HG03342 (cell line): ENCODE measurements around the gene AIFM3.
"Not testable (repeated sequence)": the region's sequence is repeated elsewhere in the genome, so short reads cannot be mapped to it uniquely, and the experiment has no call there.

Experiments
- ATAC-seq: cut with Tn5 transposase; IDR thresholded peaks from one replicate; pipeline ENCODE4 v1.9.1; 2021; ENCODE audit warnings: mild to moderate bottlenecking, moderate library complexity; ENCODE audit not compliant: unreplicated experiment

AIFM3 gene

GRCh38 chr22:20966883-20967696 is at the start of gene AIFM3:
AIFM3 (plus strand) TSS chr22:20967255; CDS start chr22:20967945, 690 bp downstream.
- no peak for ATAC-seq

DNA sequence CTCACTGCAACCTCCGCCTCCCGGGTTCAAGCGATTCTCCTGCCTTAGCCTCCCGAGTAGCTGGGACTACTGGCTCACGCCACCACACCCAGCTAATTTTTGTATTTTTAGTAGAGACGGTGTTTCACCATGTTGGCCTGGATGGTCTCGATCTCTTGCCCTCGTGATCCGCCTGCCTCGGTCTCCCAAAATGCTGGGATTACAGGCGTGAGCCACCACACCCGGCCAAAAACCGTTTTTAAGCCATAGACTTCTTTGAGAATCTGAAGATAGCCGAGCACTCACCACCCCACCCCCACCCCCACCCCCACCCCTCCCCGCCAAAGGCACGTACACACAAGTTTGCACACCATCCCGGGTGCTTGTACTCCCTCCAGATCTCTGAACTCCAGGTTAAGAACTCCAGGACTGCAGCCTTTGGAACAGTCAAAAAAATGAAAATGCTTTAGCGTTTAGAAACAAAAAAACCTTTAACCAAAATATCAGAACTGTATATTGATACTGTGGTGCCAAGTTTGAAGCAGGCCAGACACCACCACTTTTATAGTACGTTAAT is 48.3 kb upstream of the AIFM3 start:
- ATAC-seq, result no peak

- ATAC-seq, result no peak
Measured at GRCh38 chr22:20919718-20920117, 47.3 kb upstream of the AIFM3 start.

GRCh38 chr22:20920881-20921203 is 46.2 kb upstream of the AIFM3 start:
- ATAC-seq, result no peak

DNA sequence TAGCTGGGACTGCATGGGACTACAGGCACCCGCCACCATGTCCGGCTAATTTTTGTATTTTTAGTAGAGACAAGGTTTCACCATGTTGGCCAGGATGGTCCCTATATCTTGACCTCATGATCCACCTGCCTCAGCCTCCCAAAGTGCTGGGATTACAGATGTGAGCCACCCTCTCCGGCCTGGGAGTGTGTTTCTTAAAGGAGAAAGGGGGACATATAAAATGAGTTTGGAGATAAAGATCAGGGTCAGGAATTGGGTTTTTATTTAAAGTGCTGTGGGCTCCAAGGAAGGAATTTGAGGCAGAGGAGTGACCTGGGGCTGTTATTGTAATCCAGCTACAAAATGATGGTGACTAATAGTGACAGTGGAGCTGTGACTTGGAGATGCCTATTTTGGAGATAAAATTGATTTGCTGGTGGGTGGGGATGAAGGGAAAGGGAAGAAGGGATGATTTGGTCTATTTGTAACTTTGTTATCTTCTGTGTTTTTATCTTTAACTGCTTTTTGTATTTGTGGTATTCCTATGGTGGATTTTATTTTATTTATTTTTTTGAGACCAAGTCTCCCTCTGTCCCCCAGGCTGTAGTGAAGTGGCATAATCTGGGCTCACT is 44.8 kb upstream of the AIFM3 start:
- no peak for ATAC-seq

DNA sequence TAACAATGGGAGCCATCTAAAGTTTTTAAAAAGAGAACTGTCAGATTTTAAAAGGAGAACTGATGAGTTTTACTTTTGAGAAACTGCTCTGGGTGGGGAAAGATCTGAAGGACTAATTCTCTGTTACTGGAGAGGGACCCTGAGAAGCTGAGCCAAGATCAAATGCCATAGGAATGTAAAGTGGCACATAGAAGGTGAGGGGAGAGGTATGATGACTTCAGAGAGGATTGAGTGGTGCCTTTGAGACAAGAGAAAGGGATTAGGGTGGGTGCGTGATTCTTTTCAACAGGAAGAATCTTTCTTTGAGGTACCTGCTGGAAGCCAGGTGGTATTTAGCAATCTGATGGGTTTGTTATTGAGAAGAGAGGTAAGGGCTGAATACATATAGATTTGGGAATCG is 40.8 kb upstream of the AIFM3 start:
- ATAC-seq, result no peak

GRCh38 chr22:20927940-20928572 is 39.0 kb upstream of the AIFM3 start:
- ATAC-seq, result no peak

DNA sequence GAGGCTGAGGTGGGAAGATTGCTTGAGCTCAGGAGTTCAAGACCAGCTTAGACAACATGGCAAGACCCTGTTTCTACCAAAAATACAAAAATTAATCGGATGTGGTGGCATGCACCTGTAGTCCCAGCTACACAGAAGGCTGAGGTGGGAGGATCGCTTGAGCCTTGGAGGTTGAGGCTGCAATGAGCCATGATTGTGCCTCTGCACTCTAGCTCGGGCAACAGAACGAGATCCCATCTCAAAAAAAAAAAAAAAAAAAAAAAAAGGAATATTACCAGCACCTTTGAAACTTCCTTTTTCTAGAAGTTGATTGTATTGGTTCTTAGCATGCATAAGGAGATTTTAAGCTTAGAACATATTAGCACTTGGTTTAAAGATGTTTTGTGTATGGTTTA is 38.5 kb upstream of the AIFM3 start:
- ATAC-seq, result no peak

- ATAC-seq, result no peak
Measured at GRCh38 chr22:20930004-20930403, 37.1 kb upstream of the AIFM3 start.

GRCh38 chr22:20930435-20930834 is 36.6 kb upstream of the AIFM3 start:
- not testable (repeated sequence) for ATAC-seq

DNA sequence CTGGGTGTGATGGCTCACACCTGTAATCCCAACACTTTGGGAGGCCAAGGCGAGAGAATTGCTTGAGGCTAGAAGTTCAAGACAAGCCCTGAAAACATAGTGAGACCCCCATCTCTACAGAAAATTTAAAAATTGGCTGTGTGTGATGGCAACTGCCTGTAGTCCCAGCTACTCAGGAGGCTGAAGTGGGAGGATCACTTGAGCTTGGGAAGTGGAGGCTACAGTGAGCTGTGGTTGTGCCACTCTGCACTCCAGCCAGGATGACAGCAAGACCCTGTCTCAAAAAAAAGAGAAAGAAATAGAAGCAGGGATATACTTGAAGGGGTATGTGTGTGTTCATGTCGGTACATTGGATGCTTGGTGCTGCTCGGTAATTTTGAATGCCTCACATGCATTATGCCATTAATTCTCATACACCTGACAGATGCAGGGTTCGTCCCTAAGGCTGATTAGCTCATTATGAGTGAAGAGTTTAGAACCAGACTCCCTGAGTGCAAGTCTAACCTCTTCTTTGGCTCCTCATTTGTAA is 35.9 kb upstream of the AIFM3 start:
- no peak for ATAC-seq

DNA sequence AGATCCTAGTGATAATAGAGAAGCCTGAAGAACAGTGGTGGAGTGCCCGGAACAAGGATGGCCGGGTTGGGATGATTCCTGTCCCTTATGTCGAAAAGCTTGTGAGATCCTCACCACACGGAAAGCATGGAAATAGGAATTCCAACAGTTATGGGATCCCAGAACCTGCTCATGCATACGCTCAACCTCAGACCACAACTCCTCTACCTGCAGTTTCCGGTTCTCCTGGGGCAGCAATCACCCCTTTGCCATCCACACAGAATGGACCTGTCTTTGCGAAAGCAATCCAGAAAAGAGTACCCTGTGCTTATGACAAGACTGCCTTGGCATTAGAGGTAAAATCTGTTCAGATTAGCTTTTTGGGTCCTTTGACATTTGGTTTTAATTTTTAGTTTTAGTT is 33.1 kb upstream of the AIFM3 start:
- ATAC-seq, result no peak

DNA sequence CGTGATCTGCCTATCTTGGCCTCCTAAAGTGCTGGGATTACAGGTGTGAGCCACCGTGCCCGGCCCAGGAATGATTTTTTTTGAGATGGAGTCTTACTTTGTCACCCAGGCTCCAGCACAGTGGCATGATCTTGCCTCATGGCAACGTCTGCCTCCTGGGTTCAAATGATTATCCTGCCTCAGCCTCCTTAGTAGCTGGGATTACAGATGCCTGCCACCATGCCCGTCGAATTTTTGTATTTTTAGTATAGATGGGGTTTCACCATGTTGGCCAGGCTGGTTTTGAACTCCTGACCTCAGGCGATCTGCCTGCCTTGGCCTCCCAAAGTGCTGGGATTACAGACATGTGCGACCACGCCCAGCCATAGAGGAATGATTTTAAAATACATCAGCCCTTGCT is 32.0 kb upstream of the AIFM3 start:
- ATAC-seq, result not testable (repeated sequence)

- ATAC-seq, result not testable (repeated sequence)
Measured at GRCh38 chr22:20935780-20936539, 31.1 kb upstream of the AIFM3 start.

GRCh38 chr22:20937031-20937793 is 29.8 kb upstream of the AIFM3 start:
- ATAC-seq, result no peak

DNA sequence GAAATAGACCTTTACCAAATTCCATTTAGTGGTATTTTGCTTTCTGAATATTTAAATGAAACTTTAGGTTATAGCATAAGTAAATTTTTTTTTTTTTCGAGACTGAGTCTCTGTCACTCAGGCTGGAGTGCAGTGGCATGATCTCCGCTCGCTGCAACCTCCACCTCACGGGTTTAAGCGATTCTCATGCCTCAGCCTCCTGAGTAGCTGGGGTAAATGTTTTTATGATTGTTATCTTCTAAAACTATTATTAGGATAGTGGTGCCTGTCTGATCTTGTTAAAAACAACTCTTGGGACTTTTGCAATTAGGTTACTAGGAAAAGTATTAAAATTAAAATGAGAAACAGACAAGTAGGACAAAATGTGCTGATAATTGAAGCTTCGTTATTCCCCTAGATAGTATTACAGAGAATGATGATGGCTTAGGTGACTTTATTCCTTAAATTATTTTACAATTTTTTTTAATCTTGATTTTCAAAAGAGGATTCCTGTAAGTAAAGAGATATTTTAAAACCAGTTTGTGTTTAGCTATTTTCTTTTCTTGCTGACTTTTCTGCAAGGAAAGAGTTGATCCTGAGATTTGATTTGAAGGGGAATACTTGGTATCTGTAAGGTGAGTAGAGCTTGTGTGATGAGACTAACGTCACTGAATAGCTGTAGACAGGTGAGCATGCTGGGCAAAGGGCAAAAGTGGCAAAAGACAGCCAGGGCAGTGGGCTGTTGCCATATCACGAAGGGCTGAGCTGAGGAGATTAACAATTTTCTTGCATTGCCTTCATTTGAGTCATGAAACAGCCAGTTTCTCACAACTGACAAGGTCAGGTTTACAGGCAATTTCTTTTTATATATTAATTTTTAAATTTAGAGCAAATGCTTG is 29.0 kb upstream of the AIFM3 start:
- no peak for ATAC-seq

GRCh38 chr22:20939457-20940185 is 27.4 kb upstream of the AIFM3 start:
- not testable (repeated sequence) for ATAC-seq

DNA sequence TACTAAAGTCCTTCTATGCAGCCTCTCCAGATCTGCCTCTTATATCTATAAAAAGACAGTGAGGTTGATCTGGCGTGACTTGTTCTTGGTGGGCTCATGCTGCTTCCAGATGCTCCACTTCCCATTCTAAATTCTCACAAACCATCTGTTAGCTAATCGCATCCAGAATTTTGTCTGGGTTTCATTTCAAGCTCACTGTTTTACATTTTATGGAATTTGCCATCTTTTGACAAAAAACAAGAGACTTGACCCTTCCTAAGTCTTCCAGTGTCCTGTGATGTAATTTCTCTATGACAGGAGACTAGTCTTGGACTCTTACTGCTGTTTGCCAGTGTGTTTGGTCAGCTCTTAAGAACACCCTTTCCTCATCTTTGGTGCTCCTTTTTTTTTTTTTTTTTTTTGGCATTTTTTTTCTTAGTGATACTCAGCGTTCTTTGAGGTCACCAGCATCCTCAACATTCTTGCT is 26.8 kb upstream of the AIFM3 start:
- no peak for ATAC-seq
